SK-N-SH treated with all-trans-retinoic acid at 6 μM for 48 hours (cell line): Measurements from ENCODE around the gene ZNF618.

ENCODE experiments used
- CSDC2 ChIP-seq: fragments of 250-450 bp; sonication (Bioruptor Pico); IDR thresholded peaks from 2 replicates; pipeline ENCODE4 v1.5.0; 2020; ENCODE audit warnings: mild to moderate bottlenecking, moderate library complexity
- ESRRG ChIP-seq: fragments of 250-450 bp; sonication (Bioruptor Pico); IDR thresholded peaks from 2 replicates; pipeline ENCODE4 v1.6.1; 2021; ENCODE audit warnings: mild to moderate bottlenecking
- ISL1 ChIP-seq: fragments of 250-450 bp; sonication (Bioruptor Pico); IDR thresholded peaks from 2 replicates; pipeline ENCODE4 v2.1.2; 2022; ENCODE audit warnings: mild to moderate bottlenecking, moderate library complexity
- RARB ChIP-seq: fragments of 250-450 bp; sonication (Bioruptor Pico); IDR thresholded peaks from 2 replicates; pipeline ENCODE4 v1.8.0; 2021; ENCODE audit warnings: mild to moderate bottlenecking, moderate library complexity
- TOX ChIP-seq: fragments of 250-450 bp; sonication (Bioruptor Pico); IDR thresholded peaks from 2 replicates; pipeline ENCODE4 v1.8.0; 2021; ENCODE audit warnings: mild to moderate bottlenecking, moderate library complexity, borderline replicate concordance
- ZC3H10 ChIP-seq: fragments of 250-450 bp; sonication (Bioruptor Pico); IDR thresholded peaks from 2 replicates; pipeline ENCODE4 v1.5.1; 2021; ENCODE audit warnings: mild to moderate bottlenecking, moderate library complexity
- ZFP3 ChIP-seq: fragments of 250-450 bp; sonication (Bioruptor Pico); IDR thresholded peaks from 2 replicates; pipeline ENCODE4 v1.5.0; 2020; ENCODE audit warnings: mild to moderate bottlenecking, moderate library complexity
- ZFP30 ChIP-seq: fragments of 450-650 bp; formaldehyde crosslinking; IDR thresholded peaks from 2 replicates; pipeline ENCODE4 v1.5.0; 2022; ENCODE audit warnings: mild to moderate bottlenecking, moderate library complexity
- ZNF70 ChIP-seq: fragments of 450-650 bp; formaldehyde crosslinking; IDR thresholded peaks from 2 replicates; pipeline ENCODE4 v1.5.0; 2020; ENCODE audit warnings: mild to moderate bottlenecking, moderate library complexity
- TF ChIP-seq, protein P1 (sequence below): fragments of 250-450 bp; sonication (Bioruptor Pico); IDR thresholded peaks from 2 replicates; pipeline ENCODE4 v1.8.0; 2020; ENCODE audit warnings: mild to moderate bottlenecking, moderate library complexity, borderline replicate concordance
- TF ChIP-seq, protein P2 (sequence below): fragments of 250-450 bp; sonication (Bioruptor Pico); IDR thresholded peaks from 2 replicates; pipeline ENCODE4 v1.5.0; 2020; ENCODE audit warnings: mild to moderate bottlenecking, moderate library complexity
- TF ChIP-seq, protein P3 (sequence below): fragments of 250-450 bp; sonication (Bioruptor Pico); IDR thresholded peaks from 2 replicates; pipeline ENCODE4 v1.5.1; 2020; ENCODE audit warnings: low read depth, mild to moderate bottlenecking, moderate library complexity

DNA sequence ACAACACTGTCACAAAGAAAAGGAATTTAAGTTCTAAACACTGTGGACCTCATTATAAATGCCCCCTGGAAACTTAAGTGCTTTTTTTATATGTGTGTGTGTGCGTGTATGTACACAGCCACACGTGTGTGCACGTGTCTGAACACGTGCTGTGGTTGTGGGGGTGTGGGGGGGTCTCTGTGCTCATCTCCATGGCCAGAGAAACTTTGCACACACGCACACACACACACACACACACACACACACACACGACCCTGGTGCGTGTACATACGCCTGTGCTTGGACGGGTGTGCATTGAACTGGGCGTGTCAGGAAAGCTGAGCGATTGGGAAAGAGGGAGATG is 174.1 kb downstream of the ZNF618 start:
- no peak for TF ChIP-seq ZFP3 (CRISPR knock-in tag)
- no peak for TF ChIP-seq ZC3H10
- TF ChIP-seq RARB (CRISPR knock-in tag): no peak
- no peak for TF ChIP-seq CSDC2 (CRISPR knock-in tag)
- TF ChIP-seq, protein P1, sequence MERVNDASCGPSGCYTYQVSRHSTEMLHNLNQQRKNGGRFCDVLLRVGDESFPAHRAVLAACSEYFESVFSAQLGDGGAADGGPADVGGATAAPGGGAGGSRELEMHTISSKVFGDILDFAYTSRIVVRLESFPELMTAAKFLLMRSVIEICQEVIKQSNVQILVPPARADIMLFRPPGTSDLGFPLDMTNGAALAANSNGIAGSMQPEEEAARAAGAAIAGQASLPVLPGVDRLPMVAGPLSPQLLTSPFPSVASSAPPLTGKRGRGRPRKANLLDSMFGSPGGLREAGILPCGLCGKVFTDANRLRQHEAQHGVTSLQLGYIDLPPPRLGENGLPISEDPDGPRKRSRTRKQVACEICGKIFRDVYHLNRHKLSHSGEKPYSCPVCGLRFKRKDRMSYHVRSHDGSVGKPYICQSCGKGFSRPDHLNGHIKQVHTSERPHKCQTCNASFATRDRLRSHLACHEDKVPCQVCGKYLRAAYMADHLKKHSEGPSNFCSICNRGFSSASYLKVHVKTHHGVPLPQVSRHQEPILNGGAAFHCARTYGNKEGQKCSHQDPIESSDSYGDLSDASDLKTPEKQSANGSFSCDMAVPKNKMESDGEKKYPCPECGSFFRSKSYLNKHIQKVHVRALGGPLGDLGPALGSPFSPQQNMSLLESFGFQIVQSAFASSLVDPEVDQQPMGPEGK (CRISPR knock-in tag): no peak
- TF ChIP-seq ZFP30 (CRISPR knock-in tag): no peak
- TF ChIP-seq, protein P2, sequence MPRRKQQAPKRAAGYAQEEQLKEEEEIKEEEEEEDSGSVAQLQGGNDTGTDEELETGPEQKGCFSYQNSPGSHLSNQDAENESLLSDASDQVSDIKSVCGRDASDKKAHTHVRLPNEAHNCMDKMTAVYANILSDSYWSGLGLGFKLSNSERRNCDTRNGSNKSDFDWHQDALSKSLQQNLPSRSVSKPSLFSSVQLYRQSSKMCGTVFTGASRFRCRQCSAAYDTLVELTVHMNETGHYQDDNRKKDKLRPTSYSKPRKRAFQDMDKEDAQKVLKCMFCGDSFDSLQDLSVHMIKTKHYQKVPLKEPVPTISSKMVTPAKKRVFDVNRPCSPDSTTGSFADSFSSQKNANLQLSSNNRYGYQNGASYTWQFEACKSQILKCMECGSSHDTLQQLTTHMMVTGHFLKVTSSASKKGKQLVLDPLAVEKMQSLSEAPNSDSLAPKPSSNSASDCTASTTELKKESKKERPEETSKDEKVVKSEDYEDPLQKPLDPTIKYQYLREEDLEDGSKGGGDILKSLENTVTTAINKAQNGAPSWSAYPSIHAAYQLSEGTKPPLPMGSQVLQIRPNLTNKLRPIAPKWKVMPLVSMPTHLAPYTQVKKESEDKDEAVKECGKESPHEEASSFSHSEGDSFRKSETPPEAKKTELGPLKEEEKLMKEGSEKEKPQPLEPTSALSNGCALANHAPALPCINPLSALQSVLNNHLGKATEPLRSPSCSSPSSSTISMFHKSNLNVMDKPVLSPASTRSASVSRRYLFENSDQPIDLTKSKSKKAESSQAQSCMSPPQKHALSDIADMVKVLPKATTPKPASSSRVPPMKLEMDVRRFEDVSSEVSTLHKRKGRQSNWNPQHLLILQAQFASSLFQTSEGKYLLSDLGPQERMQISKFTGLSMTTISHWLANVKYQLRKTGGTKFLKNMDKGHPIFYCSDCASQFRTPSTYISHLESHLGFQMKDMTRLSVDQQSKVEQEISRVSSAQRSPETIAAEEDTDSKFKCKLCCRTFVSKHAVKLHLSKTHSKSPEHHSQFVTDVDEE (CRISPR knock-in tag): no peak
- TF ChIP-seq, protein P3, sequence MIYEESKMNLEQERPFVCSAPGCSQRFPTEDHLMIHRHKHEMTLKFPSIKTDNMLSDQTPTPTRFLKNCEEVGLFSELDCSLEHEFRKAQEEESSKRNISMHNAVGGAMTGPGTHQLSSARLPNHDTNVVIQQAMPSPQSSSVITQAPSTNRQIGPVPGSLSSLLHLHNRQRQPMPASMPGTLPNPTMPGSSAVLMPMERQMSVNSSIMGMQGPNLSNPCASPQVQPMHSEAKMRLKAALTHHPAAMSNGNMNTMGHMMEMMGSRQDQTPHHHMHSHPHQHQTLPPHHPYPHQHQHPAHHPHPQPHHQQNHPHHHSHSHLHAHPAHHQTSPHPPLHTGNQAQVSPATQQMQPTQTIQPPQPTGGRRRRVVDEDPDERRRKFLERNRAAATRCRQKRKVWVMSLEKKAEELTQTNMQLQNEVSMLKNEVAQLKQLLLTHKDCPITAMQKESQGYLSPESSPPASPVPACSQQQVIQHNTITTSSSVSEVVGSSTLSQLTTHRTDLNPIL (CRISPR knock-in tag): no peak
- TF ChIP-seq ISL1: no peak
- TF ChIP-seq TOX (CRISPR knock-in tag): no peak
- TF ChIP-seq ESRRG (CRISPR knock-in tag): no peak
- no peak for TF ChIP-seq ZNF70 (CRISPR knock-in tag)
